Colonic mucosa (tissue), 4 donors: ENCODE results near the gene GABBR2. TPM values are rescaled to one million over a fixed set of nuclear protein-coding genes. Genes with fewer than 3 reads are reported as not detected.

Experiments used
- DNase-seq: peaks from one replicate; pipeline ENCODE4 v3.0.0-alpha.2; 2020
- H3K27ac ChIP-seq: fragments of 200-600 bp; one replicate; pipeline ENCODE4 v1.8.0; 2021
- H3K27me3 ChIP-seq: fragments of 200-600 bp; one replicate; pipeline ENCODE4 v1.8.0; 2021
- H3K36me3 ChIP-seq: fragments of 200-600 bp; one replicate; pipeline ENCODE4 v1.8.0; 2021
- H3K4me1 ChIP-seq: fragments of 200-600 bp; one replicate; pipeline ENCODE4 v1.8.0; 2021; ENCODE audit warnings: mild to moderate bottlenecking
- H3K4me3 ChIP-seq: fragments of 200-600 bp; one replicate; pipeline ENCODE4 v1.8.0; 2021
- H3K9ac ChIP-seq, 2 donors: one replicate each; pipeline ENCODE4 v1.7.0; 2013; ENCODE audit warnings: control low read depth in 2 of 2, low read depth in 2 of 2, low read length in 2 of 2
- H3K9me3 ChIP-seq: fragments of 200-600 bp; one replicate; pipeline ENCODE4 v1.8.0; 2021
- CTCF ChIP-seq: fragments of 200-600 bp; IDR thresholded peaks from one replicate; pipeline ENCODE4 v1.8.0; 2022; ENCODE audit warnings: antibody characterized with exemption, mild to moderate bottlenecking
- intact Hi-C: fragments of 100-400 bp; cut with DNase I; formaldehyde crosslinking; loops from one replicate; pipeline ENCODE4 v1.14.1; 2022
- total RNA-seq, 2 donors: library from RNA; stranded (reverse); fragmentation: NEBNext Ultra II Directional in 1 of 2; extraction: Animal tissue kit (Norgen Biotek cat#: 25700) in 1 of 2; gene quantifications; one replicate each; pipeline ENCODE4 v1.2.1, GENCODE V29; 2021
- donor health status: healthy.
- donor health status: DM: no; HTN: no; CAD: no.
- donor health status: DM: no; HTN: no; CAD: no.

GABBR2 gene
- total RNA-seq, 2 donors from 2014 or later: 0.05 TPM; not detected in 1

DNA sequence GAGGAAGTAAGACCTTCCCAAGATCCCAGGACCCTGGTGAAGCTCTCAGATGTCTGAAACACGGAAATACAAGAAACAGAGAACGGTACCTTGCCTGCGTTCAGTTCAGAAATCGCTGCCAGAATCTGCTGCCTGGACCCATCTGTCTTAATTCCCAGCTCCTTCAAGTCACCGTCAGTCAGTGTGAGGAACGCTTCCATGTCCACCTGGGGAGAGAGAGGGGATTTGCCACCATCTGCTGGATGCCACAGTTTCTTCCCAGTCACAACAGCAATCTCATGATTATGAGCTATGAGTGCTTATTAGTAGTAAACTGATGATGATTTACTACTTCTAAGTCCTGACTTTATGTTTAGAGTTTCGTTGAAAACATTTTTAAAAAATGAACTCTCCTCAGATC is 36.7 kb upstream of the GABBR2 start:
- H3K27ac ChIP-seq: no peak overlapping the region
- H3K9me3 ChIP-seq: no peaks in the 10 kb centered on the region
- H3K4me3 ChIP-seq: no peak overlapping the region
- H3K9ac ChIP-seq: no peak overlapping the region
- no peak for TF ChIP-seq CTCF
- H3K4me1 ChIP-seq: no peaks in the 10 kb centered on the region
- DNase-seq: no peak
- H3K27me3 ChIP-seq: no peaks in the 10 kb centered on the region
- intact Hi-C loops: no loop called here
- H3K36me3 ChIP-seq: no peaks in the 10 kb centered on the region

- no peak for TF ChIP-seq CTCF
- Histone ChIP-seq H3K4me3 (no peak overlapping the region), H3K36me3 (no peaks in the 10 kb centered on the region), H3K9me3 (no peaks in the 10 kb centered on the region), H3K4me1 (no peaks in the 10 kb centered on the region), H3K27me3 (no peaks in the 10 kb centered on the region), H3K27ac (no peak overlapping the region), H3K9ac (no peak overlapping the region)
- intact Hi-C loops: no loop called here
- no peak for DNase-seq
Measured at GRCh38 chr9:98743818-98744611, 35.3 kb upstream of the GABBR2 start.

- intact Hi-C loops: no loop called here
- Histone ChIP-seq H3K9me3 (no peaks in the 10 kb centered on the region), H3K9ac (no peak overlapping the region), H3K4me3 (no peak overlapping the region), H3K27me3 (no peaks in the 10 kb centered on the region), H3K4me1 (no peaks in the 10 kb centered on the region), H3K36me3 (no peaks in the 10 kb centered on the region), H3K27ac (no peak overlapping the region)
- TF ChIP-seq CTCF: no peak
- DNase-seq: no peak
Measured at GRCh38 chr9:98743329-98743728, 34.6 kb upstream of the GABBR2 start.

DNA sequence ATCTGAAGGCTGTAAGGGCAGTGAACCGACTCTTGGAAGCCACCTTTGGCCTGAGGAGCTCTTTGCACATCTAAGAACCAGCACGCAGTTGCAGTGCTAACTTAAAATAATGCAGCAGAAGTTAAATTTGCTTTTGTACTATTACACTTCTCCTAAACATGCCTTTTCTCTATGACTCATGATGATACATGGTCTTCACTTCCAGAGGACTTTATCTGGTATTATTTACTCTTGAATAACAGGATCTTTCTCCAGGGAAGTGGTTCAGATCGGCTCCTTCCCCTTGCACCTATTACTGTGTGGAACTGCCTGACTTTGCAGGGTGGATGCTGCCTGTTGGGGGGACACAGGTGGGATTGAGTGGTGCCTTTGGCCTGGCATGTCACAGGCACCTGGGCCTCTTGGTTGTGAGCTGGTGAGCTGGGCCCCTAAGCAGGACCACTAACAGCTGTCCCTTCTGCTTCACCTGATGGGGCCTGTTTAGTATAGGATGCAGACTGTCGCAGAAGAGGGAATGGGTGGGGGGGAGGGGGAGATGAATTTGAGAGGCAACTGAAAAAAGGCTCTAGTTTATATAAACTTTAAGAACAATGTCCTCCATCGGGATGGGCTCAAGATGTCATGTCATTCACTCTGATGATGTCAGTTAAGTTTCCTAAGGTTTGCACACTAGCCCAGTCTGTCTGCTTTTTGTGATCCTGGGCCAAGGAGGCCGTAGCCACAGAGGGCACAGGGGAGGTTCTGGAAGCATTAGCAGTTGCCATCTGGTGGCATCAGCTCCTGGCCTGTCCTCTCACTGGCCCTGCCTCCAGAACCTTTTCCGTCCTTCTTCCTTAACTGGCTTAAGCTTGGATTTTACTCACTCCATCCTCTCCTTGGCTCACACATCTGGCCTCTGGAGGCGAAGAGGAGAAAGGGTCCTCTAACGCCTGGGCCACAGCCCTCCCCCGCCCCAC is 33.9 kb upstream of the GABBR2 start:
- intact Hi-C loops: no loop called here
- no peak for DNase-seq
- no peak for TF ChIP-seq CTCF
- Histone ChIP-seq H3K4me3 (no peak overlapping the region), H3K27ac (no peak overlapping the region), H3K9me3 (no peaks in the 10 kb centered on the region), H3K9ac (no peak overlapping the region), H3K36me3 (no peaks in the 10 kb centered on the region), H3K27me3 (no peaks in the 10 kb centered on the region), H3K4me1 (no peaks in the 10 kb centered on the region)

GRCh38 chr9:98740226-98740881 is 31.6 kb upstream of the GABBR2 start:
- no peak for TF ChIP-seq CTCF
- Histone ChIP-seq H3K4me3 (no peak overlapping the region), H3K27me3 (no peaks in the 10 kb centered on the region), H3K36me3 (no peaks in the 10 kb centered on the region), H3K9me3 (no peaks in the 10 kb centered on the region), H3K9ac (no peak overlapping the region), H3K27ac (no peak overlapping the region), H3K4me1 (no peaks in the 10 kb centered on the region)
- DNase-seq: no peak
- intact Hi-C loops: no loop called here
